NCI-H226 (cell line): Measurements from ENCODE around the gene ARHGAP11A.
"Not testable (repeated sequence)": the region's sequence is repeated elsewhere in the genome, so short reads cannot be mapped to it uniquely, and the experiment has no call there.

Source experiments
- DNase-seq: peaks from one replicate; pipeline ENCODE4 v3.0.0-alpha.2; 2015

The ARHGAP11A gene

GRCh38 chr15:32615051-32615870 is at the start of gene ARHGAP11A:
Gene ARHGAP11A, plus strand, starts transcription at chr15:32615504. Its CDS starts 708 bp downstream, at chr15:32616212.
- DNase-seq = peak; percentile 67

DNA sequence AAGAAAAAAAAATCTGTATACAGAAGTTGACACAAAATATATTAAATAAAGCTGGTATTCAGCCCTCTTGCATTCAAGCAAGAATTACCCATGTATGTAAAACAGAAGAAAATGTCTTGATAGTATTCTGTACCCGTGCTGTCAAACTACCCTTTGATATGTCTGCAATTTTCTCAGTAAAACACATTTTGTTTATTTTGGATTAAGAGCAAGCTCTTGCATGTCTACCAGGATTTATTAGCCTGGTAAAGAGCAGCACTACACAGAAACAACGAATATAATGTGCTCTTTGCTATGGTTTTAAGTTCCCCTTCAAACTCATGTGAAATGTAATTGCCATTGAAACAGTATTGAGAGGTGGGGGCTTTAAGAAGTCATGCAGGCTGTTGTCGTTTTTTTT is 46.3 kb upstream of the ARHGAP11A start:
- not testable (repeated sequence) for DNase-seq

GRCh38 chr15:32578482-32578881 is 36.8 kb upstream of the ARHGAP11A start:
- DNase-seq = not testable (repeated sequence)

DNA sequence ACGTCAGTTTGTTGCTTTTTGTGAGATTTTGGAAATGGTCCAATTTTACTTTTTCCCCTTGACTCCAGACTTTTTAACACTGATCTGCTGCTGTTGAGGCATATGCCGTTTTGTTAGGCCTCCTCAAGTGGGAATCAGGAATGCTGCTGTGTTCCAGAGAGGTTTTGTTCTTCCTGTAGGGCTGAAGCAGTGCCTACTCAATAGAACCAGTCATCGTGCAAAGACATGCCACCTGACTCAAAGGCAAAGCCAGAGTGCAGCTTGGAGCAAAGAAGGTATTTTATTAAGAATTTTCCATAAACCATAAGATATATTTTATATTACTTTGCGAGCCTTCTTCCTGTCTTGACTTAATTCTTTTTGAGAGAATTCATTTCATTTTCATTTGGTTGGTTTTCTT is 29.5 kb upstream of the ARHGAP11A start:
- not testable (repeated sequence) for DNase-seq

GRCh38 chr15:32593151-32593550 is 22.2 kb upstream of the ARHGAP11A start, which contains the start of gene GOLGA8N:
Gene GOLGA8N, plus strand, starts transcription at chr15:32593456.
- not testable (repeated sequence) for DNase-seq

DNA sequence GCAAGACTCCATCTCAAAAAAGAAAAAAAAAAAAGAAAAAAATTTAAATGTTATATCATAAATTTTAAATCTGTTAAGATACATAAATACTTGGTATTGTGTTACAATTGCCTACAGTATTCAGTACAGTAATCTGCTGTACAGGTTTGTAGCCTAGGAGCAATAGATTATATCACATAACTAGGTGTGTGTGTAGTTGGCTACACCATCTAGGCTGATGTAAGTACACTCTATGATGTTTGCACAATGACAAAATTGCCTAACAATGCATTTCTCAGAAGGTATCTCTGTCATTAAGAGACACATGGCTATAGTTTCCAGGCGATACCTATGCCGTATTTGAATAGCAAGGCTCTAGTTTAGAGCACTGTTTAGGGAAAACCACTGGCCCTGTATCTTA is 5.8 kb upstream of the ARHGAP11A start:
- not testable (repeated sequence) for DNase-seq

- not testable (repeated sequence) for DNase-seq
Measured at GRCh38 chr15:32610719-32611118, 4.6 kb upstream of the ARHGAP11A start.

- not testable (repeated sequence) for DNase-seq
Measured at GRCh38 chr15:32614712-32615050, 623 bp upstream of the ARHGAP11A start.

GRCh38 chr15:32615871-32616426 is 645 bp downstream of the ARHGAP11A start:
- not testable (repeated sequence) for DNase-seq

DNA sequence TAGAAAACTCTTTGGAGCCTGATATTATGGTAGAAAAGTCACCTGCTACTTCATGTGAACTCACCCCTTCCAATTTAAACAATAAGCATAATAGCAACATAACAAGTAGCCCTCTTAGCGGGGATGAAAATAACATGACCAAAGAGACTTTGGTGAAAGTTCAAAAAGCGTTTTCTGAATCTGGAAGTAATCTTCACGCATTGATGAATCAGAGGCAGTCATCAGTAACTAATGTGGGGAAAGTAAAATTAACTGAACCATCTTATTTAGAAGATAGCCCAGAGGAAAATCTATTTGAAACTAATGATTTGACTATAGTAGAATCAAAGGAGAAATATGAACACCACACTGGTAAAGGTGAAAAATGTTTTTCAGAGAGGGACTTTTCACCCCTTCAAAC is 21.1 kb downstream of the ARHGAP11A start:
- DNase-seq = no peak

DNA sequence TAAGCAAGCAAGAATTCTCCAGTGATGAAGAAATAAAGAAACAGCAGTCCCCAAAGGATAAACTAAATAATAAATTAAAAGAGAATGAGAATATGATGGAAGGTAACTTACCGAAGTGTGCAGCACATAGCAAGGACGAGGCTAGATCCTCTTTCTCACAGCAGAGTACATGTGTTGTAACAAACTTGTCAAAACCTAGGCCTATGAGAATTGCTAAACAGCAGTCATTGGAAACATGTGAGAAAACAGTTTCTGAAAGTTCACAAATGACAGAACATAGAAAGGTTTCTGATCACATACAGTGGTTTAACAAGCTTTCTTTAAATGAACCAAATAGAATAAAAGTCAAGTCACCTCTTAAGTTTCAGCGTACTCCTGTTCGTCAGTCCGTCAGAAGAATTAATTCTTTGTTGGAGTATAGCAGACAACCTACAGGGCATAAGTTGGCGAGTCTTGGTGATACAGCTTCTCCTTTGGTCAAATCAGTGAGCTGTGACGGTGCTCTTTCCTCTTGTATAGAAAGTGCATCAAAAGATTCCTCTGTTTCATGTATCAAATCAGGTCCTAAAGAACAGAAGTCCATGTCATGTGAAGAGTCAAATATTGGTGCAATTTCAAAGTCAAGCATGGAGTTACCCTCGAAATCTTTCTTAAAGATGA is 21.7 kb downstream of the ARHGAP11A start:
- DNase-seq = no peak

GRCh38 chr15:32637704-32638103 is 22.4 kb downstream of the ARHGAP11A start:
- DNase-seq = no peak

DNA sequence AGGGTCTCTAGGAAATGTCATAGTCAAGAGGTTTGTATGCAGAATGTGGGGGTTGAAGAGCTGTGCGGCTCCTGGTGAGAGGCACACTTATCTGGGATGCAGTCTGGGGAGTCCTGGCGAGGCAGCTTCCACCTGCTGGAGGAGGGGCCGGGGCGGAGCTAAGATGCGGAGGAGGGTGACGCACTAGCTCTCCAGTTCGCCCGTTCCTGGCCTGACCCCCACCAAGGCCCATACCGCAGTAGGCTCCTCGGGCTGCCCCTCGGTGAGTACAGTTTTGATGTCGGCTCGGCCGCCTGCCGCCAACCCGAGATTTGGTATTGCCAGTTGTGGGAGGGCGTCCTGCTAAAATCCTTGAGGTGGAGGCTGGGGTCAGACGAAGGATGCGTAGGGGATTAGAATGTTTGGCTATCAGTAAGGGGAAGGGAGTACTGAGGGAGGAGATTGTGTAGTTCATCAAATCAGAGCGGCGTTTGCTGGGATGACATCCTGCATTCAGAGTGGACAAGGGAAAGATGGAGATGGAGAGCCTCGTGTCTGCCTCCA is 26.3 kb downstream of the ARHGAP11A start, which contains the start of gene SCG5:
SCG5 (plus strand) TSS at position 194 of the 543 bp plus-strand sequence. CDS start 1,883 bp downstream, outside the sequence.
- no peak for DNase-seq

DNA sequence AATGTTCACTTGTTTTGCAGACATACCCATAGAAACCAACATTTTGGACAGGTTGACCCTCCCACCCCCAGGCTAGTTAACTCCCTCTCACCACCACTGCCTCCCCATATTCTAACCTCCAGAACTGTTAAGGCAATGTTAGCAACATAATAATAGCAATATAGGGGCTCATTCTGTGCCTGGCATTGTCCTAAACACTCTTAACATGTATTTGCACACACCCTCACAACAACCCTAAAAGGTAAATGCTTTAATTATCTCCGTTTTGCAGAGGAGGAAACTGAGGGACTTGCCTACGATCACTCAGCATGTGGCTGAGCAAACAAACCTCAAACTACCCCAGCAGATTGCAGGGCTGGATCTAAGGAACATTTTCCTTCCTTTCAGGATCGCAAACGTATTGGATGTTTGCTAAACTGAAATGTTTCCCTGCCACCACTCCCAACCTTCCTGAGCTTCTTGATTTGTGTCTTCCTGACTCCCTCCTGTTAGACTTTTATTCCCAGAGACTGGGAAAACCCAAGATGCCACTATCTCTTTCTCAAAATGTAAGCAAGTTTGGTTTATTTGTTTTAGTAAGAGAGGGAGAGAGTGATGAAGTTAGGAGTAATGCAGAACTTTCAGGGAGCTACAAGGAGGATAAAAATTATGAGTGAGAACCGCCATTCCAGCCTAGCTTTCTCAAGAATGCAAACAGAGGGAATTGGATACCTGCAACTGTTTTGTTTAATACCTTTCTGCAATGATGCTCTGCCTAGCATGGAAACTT is 27.5 kb downstream of the ARHGAP11A start:
- DNase-seq = no peak

DNA sequence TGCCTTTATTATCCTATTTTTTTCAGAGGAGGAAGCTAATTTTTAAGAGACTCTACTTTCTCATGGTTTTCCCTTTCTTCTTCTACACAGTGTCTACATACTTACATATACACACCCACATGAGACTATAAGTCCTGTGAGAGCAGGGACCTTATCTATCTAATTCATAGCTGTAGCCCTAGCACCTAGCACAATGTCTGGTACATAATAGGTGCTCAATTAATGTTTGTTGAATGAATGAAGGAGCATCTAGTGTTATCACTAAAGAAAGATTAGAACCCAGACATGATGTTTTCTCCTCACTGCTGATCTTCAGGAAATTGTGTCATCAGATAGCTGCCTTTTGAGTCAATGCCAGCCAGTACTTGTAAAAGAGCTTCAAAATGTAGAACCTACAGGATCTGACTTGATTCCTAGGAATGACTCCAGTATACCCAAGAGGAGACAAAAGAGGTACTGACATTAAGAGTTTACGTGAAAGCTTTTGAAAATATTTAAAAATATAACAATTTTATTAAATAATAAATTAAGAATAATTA is 28.7 kb downstream of the ARHGAP11A start:
- DNase-seq = no peak

DNA sequence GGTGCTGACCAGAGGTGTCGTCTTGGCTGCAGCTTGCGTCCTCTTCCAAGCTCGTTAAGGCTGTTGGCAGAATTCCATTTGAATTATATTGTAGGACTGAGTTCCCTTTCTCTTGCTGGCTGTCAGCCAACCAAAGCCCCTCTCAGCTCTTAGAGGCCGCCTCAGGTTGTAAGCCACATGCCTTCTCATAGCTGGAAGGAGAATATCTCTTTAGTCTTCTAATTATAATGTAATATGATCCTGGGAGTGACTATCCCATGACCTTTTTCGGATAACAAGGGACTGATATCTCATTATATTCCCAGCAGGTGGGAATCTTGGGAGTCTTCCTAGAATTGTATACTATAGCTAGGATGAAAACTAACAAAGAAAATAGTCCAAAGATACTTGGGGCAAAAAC is 31.0 kb downstream of the ARHGAP11A start:
- DNase-seq = no peak

- DNase-seq = no peak
Measured at GRCh38 chr15:32649342-32649741, 34.0 kb downstream of the ARHGAP11A start.

DNA sequence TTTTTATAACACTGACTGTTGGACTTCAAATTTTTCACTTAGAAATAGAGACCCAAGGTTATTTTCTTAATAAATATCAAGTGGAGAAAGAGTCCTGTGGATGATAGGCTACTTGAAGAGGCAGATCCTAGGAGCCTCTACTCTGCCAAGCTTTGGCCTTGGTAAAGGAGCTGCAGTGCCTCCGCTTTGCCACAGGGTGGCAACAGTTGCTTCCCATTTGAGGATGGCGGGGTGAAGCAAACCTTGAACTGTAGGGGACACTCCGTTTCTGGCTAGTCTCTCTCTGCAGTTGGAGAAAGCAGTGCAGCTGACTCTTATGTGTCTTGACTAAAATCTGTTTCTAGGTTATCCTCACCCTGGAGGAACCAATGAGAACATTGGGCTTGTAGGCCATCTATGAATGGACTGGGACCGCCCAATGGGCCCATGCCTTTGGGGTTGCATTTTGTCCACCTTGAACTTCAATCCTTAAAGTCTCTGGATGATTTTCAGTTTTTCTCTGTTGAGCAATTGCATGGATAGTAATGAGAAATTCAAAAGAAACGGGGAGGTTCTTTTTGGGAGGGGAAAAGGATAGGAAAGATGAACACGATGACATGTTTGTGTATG is 36.0 kb downstream of the ARHGAP11A start:
- no peak for DNase-seq

DNA sequence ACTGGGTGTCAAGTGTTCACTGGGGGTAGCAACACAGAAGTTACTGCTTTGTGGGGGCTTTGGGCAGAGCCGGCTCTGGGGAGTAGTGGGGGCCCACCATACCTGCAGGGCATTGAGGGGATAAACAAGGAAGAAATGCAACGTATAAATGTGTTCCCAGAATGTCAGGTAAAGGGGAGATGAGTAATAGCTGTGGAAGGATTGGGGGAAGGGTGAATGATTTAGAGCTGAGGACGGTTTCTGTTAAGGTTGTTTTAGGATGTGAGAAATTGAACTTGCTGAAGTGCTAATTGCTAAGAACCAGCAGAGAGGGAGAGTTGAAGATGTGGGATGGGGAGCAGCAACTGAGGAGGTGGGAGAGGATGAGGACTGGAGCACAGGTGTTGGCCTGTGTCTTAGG is 36.9 kb downstream of the ARHGAP11A start:
- DNase-seq = no peak

GRCh38 chr15:32656091-32656490 is 40.8 kb downstream of the ARHGAP11A start:
- DNase-seq = no peak

DNA sequence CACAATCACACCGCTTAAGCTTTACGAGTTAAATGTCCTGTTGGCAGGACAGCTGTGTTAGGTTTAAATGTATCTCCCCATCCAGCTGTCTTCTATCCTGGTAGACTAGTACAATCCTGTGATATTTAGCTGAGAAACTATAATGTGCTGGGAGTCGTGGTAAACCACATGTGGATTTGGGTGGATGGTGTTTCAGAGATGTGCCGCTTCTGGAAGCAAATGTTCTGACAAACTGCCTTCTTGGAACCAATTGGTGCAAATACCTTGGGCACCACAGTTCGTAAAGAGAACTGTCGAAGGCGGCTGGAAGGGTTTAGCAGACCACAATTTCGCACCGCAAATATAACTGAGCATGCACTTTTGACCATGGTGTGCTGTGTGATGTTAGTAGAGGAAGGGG is 41.2 kb downstream of the ARHGAP11A start:
- DNase-seq = no peak
